HG02885 (cell line): Measurements from ENCODE around the gene CIB4.
"Not testable (repeated sequence)": the region's sequence is repeated elsewhere in the genome, so short reads cannot be mapped to it uniquely, and the experiment has no call there.

ENCODE experiments used
- ATAC-seq: cut with Tn5 transposase; IDR thresholded peaks from one replicate; pipeline ENCODE4 v1.9.1; 2021; ENCODE audit warnings: mild to moderate bottlenecking; ENCODE audit not compliant: unreplicated experiment, poor library complexity

The CIB4 gene

DNA sequence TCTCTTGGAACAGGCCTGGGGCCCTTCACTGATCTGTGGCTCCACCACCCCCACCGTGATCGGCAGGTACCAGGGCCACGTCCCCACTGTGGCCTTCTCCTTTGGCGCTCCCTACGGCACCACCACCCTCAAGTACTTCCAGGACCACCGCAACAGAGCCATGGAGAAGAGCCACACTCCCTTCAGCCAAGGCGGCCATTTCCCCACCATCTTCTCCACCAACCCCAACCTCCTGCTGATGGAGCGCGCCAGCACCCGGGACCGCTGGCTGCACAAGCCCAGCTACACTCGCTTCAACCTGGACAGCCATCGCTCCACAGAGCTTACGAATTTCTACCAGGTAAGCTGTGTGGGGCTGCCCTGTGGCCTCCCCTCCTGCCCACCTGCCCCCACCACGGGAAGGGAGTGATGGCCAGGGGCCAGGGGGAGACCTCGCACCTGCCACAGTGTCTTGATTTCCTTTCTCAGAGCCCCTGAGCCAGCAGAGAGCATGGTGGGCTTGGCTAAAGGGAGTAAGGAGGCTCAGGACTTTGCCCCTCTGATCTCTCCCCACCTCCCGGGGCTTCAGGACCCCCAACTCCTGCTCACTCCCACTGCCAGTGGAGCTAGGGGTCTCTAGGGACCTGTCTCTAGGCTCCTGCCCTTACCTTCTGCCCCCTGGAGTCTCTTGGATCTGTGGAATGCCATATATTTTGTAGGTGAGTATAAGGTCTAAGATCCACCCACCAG is 65.2 kb downstream of the CIB4 start:
- no peak for ATAC-seq

DNA sequence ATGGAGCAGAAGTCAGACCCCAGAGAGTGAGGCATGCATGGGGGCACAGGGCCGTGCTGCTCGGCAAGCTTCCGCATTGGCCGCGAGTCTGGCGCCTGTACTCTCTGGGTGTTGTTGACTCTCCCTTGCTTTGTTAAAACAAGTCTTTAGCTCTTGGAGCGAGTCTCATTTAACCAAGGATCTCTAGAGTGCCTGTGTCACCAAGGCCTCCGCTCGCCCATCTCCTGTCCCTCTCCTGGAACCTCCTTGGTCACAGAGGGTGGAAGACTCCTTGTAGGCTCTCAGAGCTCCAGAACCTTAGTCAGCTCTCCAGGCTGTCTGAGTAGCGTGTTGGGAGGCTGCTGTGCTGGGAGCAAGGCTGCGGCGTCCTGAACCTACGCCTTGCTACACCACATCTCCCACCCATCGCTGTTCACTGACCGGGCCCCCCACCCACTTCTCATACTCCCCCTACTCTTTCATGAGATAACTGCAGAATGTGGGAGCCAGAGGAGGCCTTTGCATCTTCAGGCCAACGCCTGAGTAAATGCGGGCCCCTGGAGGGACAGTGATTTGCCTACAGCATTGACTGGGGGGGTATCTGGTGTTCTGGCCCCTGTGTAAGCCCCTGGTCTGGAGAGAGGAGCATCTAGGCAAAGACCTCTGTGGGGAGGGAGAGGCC is 66.1 kb downstream of the CIB4 start:
- ATAC-seq = no peak

DNA sequence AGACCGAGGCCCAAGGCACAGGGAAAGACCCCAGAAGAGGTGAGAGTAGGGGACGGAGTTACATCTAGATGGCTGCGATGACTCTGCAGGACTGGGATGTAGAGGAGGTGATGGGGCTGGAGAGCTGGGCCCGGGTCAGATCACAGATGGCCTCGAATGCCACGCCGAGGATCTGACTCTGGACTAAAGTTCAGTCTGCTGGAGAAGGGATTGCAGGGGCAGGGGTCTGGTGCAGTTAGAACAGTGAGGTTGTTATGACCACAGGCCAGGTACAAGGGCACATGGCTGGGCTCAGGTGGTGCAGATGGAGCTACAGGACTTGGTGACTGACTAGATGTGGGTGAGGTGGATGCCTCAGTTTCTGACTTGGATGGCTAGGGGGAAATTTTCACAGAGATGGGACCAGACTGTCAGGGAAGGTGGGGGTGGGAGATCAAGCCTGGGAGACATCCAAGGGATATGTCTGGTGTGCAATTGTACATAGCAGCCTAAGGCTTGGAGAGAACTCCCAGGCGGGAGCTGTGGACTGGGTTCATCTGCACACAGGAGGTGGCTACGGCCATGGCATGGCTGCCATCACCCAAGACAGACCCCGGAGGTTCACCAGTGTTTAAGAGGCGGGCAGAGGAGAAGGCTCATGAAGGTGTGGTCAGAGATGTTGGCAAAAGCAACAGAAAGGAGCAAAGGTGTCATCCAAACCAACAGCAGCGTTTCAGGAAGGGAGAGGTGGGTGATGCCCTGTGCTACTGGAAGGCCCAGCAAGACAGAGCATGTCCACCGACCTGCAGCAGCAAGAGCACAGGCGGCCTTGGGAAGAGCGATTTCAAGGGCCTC is 66.9 kb downstream of the CIB4 start:
- ATAC-seq = no peak

DNA sequence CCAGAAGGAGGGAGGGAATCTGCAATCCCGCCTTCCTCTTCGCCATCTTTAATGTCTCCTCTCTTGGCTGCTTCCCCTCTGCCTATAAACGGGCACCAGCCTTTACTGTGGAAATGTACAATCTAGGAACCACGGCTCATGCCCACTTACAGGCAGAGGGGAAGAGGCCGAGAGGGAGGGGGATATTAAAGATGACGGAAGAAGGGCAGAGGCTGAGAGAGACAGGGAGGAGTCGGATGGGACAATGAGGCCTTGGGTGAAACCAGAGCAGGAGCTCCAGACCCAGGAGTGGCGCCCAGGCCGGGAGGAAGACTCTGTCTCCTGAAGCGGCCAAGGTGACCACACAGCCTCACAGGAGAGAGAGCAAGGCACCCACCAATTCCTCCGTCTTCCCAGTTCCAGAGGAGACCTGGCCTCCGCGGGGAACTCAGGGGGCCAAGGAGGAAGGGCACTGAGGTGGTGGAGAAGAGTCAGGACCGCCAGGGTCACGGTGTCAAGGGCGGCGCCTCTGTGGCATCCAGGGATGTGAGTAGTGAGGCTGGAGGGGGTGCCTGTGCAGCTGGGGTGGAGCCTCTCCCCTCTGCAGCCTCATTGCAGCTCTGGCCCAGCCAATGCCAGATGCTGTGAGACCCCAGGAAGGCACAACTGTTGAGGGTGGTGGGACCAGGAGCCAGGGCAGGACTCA is 67.8 kb downstream of the CIB4 start:
- ATAC-seq = no peak

DNA sequence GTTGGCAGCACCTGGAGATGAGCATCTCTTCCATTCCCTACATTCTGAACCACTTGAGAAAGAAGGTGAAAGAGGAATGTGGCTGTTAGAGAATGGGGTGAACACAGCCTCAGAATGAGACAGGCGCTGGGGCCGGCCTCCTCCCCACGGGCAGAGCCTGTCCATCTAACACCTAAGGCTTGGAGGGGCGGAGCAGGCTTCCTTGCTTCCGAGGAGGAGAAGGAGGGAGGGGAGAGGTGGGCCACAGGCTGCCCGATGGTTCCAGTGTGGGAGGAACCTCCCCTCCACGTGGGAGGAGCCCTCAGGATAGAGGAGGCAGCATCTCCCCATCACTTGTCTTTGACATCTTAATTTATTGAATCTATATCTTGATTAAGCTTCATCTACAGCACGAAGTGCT is 68.6 kb downstream of the CIB4 start:
- ATAC-seq = no peak

DNA sequence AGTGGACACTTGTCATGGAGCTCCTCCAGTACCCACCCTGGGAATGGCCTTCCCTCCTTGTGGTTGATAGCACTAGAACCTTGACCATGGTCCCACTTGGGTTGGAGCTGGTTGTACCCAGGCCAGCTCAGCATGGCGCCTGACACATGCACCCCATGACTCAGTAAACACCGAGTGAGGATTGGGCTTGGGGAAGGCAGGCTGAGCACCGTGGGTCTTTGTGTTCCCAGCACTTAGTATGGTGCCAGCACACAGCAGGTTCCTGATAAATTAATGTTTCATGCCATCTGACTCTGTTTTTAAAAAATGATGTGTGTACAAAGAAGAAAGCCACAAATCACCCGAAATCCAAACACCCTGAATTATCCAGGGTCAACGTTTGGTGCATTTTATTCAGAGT is 69.8 kb downstream of the CIB4 start:
- no peak for ATAC-seq

DNA sequence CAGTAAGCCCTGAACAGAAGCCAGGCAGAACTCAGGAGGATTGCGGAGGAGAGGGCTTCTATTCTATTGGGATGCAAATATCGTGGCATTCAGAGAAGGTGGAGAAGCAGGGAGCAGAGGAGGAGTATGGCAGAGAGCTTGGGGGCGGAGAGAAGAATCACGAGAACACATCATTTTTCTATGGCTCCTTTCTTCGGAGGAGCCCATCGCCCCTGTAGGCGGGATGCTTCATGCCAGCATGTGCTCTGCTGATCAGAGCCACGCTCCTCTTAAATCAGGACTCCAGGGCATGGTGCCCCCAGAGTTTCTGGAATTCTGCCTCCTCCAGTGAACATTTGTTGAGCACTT is 71.1 kb downstream of the CIB4 start:
- ATAC-seq = no peak

DNA sequence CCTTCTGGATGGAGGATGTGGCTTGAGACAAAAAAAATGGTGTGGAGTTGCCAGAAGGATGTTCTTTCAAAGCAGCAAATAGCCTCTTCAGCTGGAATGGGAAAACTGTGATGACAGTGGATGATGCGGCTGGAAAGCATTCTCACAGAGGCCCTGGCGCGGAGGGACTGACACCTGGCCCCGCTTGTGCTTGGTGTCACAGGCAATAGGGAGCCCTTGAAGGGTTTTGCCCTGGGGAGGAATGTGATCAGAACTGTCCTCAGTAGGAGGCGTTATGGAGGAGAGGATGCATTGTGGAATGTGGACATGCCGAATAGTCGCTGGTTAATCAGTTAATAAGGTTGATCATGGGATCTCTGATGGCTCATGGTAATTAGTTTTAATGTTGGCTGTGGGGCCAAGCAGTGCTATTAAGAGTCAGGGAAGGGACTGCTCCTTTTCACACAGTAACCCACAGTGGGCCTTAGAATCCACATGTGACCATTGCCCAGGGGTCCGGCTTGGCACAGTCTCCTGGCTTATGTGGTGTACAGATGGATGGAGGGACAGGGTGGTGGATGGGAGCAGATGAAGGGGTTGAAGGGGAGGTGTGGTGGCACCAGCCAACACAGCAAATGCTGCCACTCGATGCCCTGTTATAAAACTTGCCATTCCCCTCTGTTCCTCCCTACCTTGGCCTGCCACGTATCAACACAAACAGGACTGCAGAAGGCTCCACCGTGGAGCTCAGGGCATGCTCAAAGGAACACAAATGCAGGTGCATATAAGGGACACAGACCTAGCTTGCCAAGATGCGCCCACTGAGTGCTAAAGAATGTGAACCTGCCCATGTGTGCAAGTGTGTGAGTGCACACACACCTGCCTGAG is 71.7 kb downstream of the CIB4 start:
- no peak for ATAC-seq

DNA sequence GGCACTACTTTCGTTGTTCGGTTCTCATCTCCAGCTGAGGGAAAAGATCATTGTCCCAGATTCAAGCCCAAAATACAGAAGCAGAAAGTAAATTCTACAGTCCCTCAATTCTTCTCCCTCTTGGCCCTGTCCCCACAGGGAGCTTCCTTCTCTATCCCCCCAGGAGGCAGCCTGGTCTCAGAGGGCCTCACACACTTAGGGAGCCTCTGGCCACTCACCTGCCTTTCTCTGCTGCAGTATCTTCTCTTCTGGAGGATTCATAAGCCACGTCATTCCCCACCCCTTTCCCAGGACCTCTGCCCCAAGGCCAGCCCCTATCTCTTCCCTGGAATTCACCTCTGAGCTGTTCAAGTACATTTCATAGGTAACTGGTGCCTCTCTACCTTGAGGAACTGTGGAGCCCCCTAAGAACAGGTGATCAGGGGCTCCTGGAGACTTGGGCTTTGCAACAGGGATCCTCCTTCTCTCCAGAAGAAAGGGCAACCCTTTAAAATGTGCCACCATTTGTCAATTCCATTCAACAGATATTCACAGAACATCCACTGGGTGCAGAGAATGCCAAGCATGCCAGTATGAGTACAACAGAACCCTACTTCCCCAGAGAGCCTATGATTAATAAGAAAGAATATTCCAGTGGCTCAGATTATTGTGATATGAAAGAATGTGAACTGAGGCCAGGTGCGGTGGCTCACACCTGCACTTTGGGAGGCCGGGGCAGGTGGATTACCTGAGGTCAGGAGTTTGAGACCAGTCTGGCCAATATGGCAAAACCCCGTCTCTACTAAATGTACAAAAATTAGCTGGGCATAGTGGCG is 72.9 kb downstream of the CIB4 start:
- ATAC-seq = no peak

DNA sequence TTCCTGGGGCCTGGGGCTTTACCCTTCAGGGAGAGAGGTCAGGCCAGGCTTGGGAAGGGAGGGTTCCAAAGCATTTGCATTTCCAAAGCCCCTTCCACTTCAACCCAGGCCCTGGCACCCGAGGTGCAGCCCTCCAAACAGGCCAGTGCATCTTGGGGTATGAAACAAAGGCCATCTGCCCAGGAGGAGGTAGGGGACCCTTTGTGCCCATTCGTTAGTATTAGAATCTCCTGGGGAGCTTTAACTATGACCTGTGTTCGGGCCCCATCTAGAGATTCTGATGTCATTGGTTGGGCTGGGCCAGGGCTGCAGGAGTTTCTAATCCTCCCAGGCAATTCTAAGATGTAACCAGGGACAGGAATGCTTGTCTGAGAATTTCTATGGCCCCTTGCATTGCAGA is 73.6 kb downstream of the CIB4 start:
- no peak for ATAC-seq

DNA sequence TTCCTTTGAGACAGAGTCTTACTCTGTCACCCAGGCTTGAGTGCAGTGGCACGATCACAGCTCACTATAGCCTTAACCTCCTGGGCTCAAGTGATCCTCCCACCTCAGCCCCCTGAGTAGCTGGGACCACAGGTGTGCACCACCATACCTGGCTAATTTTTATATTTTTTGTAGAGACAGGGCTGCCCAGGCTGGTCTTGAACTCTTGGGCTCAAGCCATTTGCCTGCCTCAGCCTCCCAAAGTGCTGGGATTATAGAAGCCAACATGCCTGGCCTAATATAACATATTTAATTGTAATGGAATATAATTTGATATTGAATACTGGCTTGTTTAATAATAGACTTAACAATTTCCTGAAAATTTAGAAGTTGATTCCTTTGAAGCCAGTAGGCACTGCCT is 74.4 kb downstream of the CIB4 start:
- ATAC-seq = not testable (repeated sequence)

DNA sequence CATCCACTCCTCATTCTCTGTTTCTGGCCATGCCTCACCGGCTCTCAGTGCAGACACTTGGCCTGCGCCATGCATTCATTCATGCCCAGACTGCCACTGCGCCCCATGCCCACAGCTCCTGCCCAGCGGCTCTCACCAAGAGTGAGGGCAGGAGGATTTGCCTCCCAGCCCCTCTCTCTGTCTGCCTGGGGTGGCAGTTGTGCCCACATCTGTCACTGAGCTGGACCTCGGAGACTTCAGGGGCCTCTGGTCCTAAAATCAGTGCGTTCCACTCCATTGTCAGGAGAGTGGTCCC is 75.1 kb downstream of the CIB4 start:
- ATAC-seq = no peak

DNA sequence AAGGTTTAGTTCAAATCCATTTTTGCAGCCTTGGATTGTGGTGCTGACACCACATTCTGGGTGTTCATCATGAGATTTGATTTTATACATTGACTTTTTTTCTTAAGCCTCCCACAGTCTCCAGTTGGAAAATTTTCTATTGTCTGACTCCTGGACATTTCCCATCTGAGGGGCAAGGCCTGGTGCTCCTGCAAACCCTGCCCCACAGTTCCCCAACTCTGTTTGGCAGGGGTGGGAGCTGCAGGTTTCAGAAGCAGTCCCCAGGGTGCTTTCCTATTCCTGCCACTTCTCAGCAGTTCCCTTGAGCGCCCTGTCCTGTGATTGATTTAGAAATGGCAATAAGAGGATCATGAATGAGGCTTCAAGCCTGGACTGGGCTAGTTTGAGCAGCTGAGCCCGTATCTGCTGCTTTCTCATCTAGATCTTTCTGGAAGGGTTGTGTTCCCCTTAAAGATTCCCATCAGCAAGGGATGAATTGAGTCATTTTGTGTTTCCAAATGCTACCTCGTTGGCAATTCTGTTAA is 77.0 kb downstream of the CIB4 start:
- ATAC-seq = no peak

DNA sequence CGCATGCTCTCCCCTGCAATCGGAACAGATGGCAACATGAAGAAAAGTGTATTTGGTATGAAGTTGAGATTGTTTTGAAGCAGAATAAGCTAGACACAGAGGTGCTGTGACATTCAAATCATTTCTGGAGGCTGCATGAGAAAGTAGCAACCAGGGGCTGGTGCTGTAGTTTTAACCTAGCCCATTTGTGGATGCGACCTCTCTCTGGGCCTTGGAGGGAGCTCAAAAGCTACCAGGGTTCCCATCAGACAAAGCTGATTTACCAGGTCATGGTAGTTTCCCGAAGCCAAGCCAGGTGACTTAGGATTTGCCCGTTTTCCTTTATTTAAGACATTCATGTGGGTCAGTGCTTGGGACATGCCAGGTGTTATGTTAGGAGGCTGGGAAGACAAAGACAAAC is 77.5 kb downstream of the CIB4 start:
- no peak for ATAC-seq

DNA sequence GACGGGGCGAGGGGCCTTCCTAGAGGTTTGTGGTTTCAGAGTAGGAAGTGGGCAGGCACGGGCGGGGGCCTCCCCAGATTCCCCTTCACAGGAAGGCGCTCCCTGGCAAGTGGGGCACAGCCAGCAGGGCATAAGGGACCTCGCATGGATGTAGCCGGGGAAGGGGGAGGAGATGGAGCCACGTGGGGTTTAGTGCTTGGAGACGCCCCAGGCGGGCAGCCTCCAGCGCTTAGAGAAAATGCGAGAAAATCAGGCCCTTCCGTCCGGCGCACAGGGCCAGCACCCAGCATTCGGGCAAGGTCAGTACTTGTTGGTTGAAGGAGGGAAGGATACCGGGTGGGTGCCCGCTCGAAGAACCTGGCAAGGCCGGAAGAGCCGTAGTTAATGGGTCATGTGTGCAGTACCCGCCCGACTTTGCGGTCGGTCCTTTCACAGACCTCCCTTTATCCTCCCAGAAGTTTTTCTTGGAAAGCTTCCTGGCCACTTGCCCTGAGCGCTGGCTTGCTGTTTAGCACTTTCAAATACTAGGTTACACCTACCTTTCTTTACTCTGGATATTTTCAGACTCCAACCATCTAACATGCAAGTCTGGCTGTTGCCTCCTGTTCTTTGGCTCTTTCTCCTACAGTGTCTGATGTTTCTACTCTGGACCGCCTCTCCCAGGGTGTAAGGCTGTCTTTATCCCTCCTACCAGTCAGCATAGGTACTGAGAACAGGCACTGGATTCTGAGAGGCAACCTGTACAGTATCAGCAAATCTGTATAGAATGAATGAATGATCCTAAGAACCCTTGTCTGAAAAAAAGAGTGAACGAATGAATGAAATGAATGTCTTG is 78.1 kb downstream of the CIB4 start:
- no peak for ATAC-seq

DNA sequence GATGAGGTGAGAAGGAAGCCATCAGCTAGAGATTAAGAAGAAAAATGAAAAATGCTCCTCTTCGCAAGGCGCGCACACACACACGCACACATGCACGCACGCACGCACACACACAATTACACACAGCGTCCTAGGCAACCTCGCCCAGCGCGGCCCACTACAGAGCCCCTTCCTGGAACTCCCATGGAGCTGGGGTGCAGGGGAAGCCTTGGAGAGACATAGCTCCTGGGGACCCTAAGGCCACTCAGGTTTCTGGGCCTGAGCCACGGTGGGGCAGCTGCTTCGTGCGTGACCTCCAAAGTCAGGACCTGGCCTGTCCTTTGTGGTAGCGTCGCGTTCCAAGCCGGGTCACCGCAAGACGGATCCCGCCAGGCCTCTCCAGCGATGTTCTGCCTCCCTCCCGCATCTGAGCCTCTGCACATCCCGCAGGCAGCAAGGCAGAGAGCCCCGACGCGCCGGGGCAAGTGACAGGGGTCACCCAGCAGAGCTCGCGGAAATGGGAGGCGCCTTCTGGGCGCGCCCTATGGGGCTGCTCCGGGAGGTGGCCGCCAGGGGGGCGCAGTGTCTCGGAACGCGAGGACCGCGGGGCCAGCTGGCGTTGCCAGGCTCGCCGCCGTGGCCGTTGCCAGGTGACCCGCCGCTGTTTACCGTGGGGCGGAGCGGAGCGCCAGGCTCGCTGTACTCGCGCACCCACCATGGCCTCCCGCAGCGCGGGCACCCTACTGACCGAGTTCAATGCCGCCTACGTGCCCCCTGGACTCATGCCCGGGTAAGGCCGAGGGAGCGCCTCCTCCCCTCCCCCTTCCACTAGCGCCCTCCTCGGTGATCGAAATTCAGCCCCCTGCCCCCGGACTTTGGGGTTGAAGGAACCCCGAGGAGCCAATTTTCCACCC is 79.0 kb downstream of the CIB4 start:
- ATAC-seq = no peak

DNA sequence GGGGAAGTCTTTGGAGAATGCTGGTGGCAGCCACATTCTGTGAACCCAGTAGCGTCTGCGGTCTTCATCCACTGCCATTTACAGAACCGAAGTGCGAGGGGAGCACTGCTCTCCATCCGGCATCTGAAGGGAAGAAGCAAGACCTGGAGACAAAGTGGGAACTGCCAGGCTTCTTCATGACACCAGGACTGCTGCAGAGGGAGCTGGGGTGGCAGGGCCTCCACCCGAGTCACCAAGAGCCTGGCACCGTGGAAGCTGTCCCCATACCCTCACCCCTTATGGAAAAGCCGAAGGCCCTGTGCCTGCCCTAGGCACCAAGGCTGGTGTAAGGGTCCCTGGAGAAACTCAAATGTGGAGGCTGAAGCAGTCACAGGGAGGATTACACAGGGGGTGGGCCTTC is 79.8 kb downstream of the CIB4 start:
- no peak for ATAC-seq
